ENCODE results near the gene ZNF136. TPM values are rescaled to one million over a fixed set of nuclear protein-coding genes. Genes with fewer than 3 reads are reported as not detected.
A peak's percentile ranks its signal among the peaks of the same experiment; 100 is the strongest.

Gene ZNF136
- total and polyA plus RNA-seq, 2 of the 13 experiments (the other 11 are each of a cell fraction or from before 2014, with no cell fraction given), result 2.5 to 10.2 TPM

DNA sequence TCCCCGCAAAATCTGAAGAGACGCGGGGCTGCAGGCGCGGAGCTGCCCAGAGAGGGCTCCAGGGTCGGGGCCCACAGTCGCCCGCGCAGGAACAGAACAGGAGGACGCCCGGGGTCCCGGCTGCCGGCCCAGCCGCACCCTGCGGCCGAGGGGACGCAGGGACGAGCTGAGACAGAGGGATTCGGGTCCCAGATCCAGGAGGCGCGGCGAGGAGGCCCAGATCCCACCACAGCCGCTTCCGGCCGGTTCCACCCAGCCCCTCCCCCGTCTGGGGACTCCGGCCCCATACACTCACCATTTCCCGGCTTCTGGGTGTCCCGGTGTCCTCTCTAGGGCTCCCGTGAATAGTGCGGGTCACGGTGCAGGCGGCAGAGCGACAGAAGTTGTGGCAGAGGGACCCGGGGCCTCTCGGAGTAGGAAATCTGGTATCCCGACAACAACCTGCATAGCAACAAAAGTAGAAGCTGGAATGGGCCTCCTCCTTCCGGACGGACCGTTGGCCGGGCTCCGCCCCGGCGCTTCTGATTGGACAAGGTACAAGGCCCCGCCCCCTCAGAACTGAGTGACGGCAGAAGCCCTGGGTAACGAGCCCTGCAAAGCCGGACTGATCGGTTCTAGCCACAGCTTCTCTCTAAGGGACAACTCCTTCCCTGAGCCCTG lies 22.9 kb upstream of the ZNF136 start, which contains the start of gene ZNF20 (continued):
- TF ChIP-seq, protein P1, sequence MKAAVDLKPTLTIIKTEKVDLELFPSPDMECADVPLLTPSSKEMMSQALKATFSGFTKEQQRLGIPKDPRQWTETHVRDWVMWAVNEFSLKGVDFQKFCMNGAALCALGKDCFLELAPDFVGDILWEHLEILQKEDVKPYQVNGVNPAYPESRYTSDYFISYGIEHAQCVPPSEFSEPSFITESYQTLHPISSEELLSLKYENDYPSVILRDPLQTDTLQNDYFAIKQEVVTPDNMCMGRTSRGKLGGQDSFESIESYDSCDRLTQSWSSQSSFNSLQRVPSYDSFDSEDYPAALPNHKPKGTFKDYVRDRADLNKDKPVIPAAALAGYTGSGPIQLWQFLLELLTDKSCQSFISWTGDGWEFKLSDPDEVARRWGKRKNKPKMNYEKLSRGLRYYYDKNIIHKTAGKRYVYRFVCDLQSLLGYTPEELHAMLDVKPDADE (CRISPR knock-in tag; IDR thresholded peaks at IDR 0.05), result no peak
- TF ChIP-seq, protein P2, sequence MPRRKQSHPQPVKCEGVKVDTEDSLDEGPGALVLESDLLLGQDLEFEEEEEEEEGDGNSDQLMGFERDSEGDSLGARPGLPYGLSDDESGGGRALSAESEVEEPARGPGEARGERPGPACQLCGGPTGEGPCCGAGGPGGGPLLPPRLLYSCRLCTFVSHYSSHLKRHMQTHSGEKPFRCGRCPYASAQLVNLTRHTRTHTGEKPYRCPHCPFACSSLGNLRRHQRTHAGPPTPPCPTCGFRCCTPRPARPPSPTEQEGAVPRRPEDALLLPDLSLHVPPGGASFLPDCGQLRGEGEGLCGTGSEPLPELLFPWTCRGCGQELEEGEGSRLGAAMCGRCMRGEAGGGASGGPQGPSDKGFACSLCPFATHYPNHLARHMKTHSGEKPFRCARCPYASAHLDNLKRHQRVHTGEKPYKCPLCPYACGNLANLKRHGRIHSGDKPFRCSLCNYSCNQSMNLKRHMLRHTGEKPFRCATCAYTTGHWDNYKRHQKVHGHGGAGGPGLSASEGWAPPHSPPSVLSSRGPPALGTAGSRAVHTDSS (CRISPR knock-in tag; conservative IDR thresholded peaks at IDR 0.05), result no peak
- TF ChIP-seq MED13 (CRISPR knock-in tag; IDR thresholded peaks at IDR 0.05) (no peak; the same call in 1 of the 2 replicates), SOX13 (IDR thresholded peaks at IDR 0.05) (no peak), SOX13 (CRISPR knock-in tag; conservative IDR thresholded peaks at IDR 0.05 in 1 of 2, IDR thresholded peaks at IDR 0.05 in 1 of 2) (no peak), NAIF1 (CRISPR knock-in tag; IDR thresholded peaks at IDR 0.05; ENCODE audit: borderline replicate concordance) (no peak), ZNF703 (CRISPR knock-in tag; IDR thresholded peaks at IDR 0.05; ENCODE audit: borderline replicate concordance) (0 out of 2 replicates have a peak, but pooled peaks have one; percentile 51), ZNF777 (CRISPR knock-in tag; IDR thresholded peaks at IDR 0.05) (no peak), AGO1 (IDR thresholded peaks at IDR 0.05; ENCODE audit: low read depth, low read length, poor library complexity, severe bottlenecking) (peak; percentile 57), ZNF83 (CRISPR knock-in tag; IDR thresholded peaks at IDR 0.05; ENCODE audit: borderline replicate concordance) (no peak), ZNF878 (CRISPR knock-in tag; IDR thresholded peaks at IDR 0.05) (no peak), ZNF547 (CRISPR knock-in tag; IDR thresholded peaks at IDR 0.05) (peak; percentile 53; the same call in 1 of the 2 replicates), TOE1 (CRISPR knock-in tag; IDR thresholded peaks at IDR 0.05) (no peak), SMAD1 (CRISPR knock-in tag; IDR thresholded peaks at IDR 0.05; ENCODE audit: borderline replicate concordance, low read depth) (no peak), ZBTB20 (CRISPR knock-in tag; IDR thresholded peaks at IDR 0.05; ENCODE audit: borderline replicate concordance, low read depth) (no peak), PTBP1 (IDR thresholded peaks at IDR 0.05; ENCODE audit: low read depth, low read length, poor library complexity, severe bottlenecking) (no peak), HIVEP1 (CRISPR knock-in tag; IDR thresholded peaks at IDR 0.05) (no peak), CENPT (CRISPR knock-in tag; IDR thresholded peaks at IDR 0.05; ENCODE audit: low read depth) (no peak)
- TF ChIP-seq, protein P3, sequence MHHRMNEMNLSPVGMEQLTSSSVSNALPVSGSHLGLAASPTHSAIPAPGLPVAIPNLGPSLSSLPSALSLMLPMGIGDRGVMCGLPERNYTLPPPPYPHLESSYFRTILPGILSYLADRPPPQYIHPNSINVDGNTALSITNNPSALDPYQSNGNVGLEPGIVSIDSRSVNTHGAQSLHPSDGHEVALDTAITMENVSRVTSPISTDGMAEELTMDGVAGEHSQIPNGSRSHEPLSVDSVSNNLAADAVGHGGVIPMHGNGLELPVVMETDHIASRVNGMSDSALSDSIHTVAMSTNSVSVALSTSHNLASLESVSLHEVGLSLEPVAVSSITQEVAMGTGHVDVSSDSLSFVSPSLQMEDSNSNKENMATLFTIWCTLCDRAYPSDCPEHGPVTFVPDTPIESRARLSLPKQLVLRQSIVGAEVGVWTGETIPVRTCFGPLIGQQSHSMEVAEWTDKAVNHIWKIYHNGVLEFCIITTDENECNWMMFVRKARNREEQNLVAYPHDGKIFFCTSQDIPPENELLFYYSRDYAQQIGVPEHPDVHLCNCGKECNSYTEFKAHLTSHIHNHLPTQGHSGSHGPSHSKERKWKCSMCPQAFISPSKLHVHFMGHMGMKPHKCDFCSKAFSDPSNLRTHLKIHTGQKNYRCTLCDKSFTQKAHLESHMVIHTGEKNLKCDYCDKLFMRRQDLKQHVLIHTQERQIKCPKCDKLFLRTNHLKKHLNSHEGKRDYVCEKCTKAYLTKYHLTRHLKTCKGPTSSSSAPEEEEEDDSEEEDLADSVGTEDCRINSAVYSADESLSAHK (CRISPR knock-in tag; IDR thresholded peaks at IDR 0.05; ENCODE audit: borderline replicate concordance), result no peak
- TF ChIP-seq, protein P4, sequence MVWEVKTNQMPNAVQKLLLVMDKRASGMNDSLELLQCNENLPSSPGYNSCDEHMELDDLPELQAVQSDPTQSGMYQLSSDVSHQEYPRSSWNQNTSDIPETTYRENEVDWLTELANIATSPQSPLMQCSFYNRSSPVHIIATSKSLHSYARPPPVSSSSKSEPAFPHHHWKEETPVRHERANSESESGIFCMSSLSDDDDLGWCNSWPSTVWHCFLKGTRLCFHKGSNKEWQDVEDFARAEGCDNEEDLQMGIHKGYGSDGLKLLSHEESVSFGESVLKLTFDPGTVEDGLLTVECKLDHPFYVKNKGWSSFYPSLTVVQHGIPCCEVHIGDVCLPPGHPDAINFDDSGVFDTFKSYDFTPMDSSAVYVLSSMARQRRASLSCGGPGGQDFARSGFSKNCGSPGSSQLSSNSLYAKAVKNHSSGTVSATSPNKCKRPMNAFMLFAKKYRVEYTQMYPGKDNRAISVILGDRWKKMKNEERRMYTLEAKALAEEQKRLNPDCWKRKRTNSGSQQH (CRISPR knock-in tag; IDR thresholded peaks at IDR 0.05; ENCODE audit: low read depth), result no peak

Data from HepG2 (cell line).